H9 (cell line): Measurements from ENCODE around the gene TRAFD1. TPM values are rescaled to one million over a fixed set of nuclear protein-coding genes. Genes with fewer than 3 reads are reported as not detected.
A peak's percentile ranks its signal among the peaks of the same experiment; 100 is the strongest.

ENCODE experiments used
- DNase-seq: peaks from one replicate; pipeline ENCODE4 v3.0.0-alpha.2; 2017
- H2AFZ ChIP-seq: one replicate; pipeline ENCODE4 v1.6.1; 2013; ENCODE audit warnings: mild to moderate bottlenecking, low read length, control low read depth, moderate library complexity
- H2AK5ac ChIP-seq: 2 replicates; pipeline ENCODE4 v1.6.1; 2013; ENCODE audit warnings: low read length, control low read depth, mixed read lengths; ENCODE audit not compliant: insufficient read length
- H2BK120ac ChIP-seq: one replicate; pipeline ENCODE4 v1.6.1; 2013; ENCODE audit warnings: low read depth, mild to moderate bottlenecking, low read length, control low read depth, inconsistent platforms; ENCODE audit not compliant: poor library complexity, severe bottlenecking
- H2BK12ac ChIP-seq: 2 replicates; pipeline ENCODE4 v1.6.1; 2013; ENCODE audit warnings: low read length, control low read depth, mixed read lengths, low read depth; ENCODE audit not compliant: insufficient read length
- H2BK15ac ChIP-seq: 2 replicates; pipeline ENCODE4 v1.6.1; 2013; ENCODE audit warnings: low read depth, low read length, control low read depth
- H2BK20ac ChIP-seq: one replicate; pipeline ENCODE4 v1.6.1; 2013; ENCODE audit warnings: low read depth, mild to moderate bottlenecking, low read length, control low read depth, inconsistent platforms; ENCODE audit not compliant: poor library complexity, severe bottlenecking
- H2BK5ac ChIP-seq: 2 replicates; pipeline ENCODE4 v1.6.1; 2013; ENCODE audit warnings: low read length, control low read depth, mixed read lengths; ENCODE audit not compliant: insufficient read length
- H3K14ac ChIP-seq: 2 replicates; pipeline ENCODE4 v1.6.1; 2013; ENCODE audit warnings: low read length, control low read depth; ENCODE audit not compliant: insufficient read depth
- H3K18ac ChIP-seq: 2 replicates; pipeline ENCODE4 v1.6.1; 2013; ENCODE audit warnings: low read depth, mild to moderate bottlenecking, mixed read lengths, low read length, control low read depth; ENCODE audit not compliant: insufficient read length
- H3K23ac ChIP-seq: 2 replicates; pipeline ENCODE4 v1.6.1; 2013; ENCODE audit warnings: low read length, control low read depth, mixed read lengths, low read depth; ENCODE audit not compliant: insufficient read length
- H3K23me2 ChIP-seq: 2 replicates; pipeline ENCODE4 v1.6.1; 2013; ENCODE audit warnings: low read depth, mild to moderate bottlenecking, mixed read lengths, low read length, control low read depth; ENCODE audit not compliant: insufficient read length, poor library complexity, severe bottlenecking
- H3K27ac ChIP-seq: 2 replicates; pipeline ENCODE4 v1.5.1; 2013; ENCODE audit warnings: low read length, control low read depth, mixed read lengths, low read depth; ENCODE audit not compliant: insufficient read length
- H3K27me3 ChIP-seq: 2 replicates; pipeline ENCODE4 v1.6.1; 2013; ENCODE audit warnings: low read length, control low read depth, inconsistent platforms; ENCODE audit not compliant: insufficient read depth
- H3K4ac ChIP-seq: 2 replicates; pipeline ENCODE4 v1.6.1; 2013; ENCODE audit warnings: low read depth, mild to moderate bottlenecking, control low read depth, inconsistent platforms, low read length, moderate library complexity
- H3K4me1 ChIP-seq: 2 replicates; pipeline ENCODE4 v1.6.1; 2013; ENCODE audit warnings: low read length, control low read depth, inconsistent platforms; ENCODE audit not compliant: insufficient read depth
- H3K4me2 ChIP-seq: 2 replicates; pipeline ENCODE4 v1.6.1; 2013; ENCODE audit warnings: low read length, control low read depth, mixed read lengths; ENCODE audit not compliant: insufficient read length, insufficient read depth
- H3K56ac ChIP-seq: 2 replicates; pipeline ENCODE4 v1.6.1; 2013; ENCODE audit warnings: low read depth, mild to moderate bottlenecking, mixed read lengths, low read length, control low read depth; ENCODE audit not compliant: insufficient read length
- H3K79me1 ChIP-seq: 2 replicates; pipeline ENCODE4 v1.6.1; 2013; ENCODE audit warnings: low read depth, mild to moderate bottlenecking, moderate library complexity, low read length, control low read depth, inconsistent platforms; ENCODE audit not compliant: insufficient read depth, poor library complexity, severe bottlenecking
- H3K79me2 ChIP-seq: 2 replicates; pipeline ENCODE4 v1.6.1; 2013; ENCODE audit warnings: low read length, control low read depth, inconsistent platforms; ENCODE audit not compliant: insufficient read depth
- H3K9ac ChIP-seq: 2 replicates; pipeline ENCODE4 v1.6.1; 2013; ENCODE audit warnings: low read length, control low read depth, mixed read lengths; ENCODE audit not compliant: insufficient read length; ENCODE audit errors: extremely low read depth
- H3K9me3 ChIP-seq: one replicate; pipeline ENCODE4 v1.6.1; 2013; ENCODE audit warnings: low read depth, low read length, inconsistent platforms; ENCODE audit not compliant: control insufficient read depth
- H3T11ph ChIP-seq: one replicate; pipeline ENCODE4 v1.6.1; 2013; ENCODE audit warnings: mild to moderate bottlenecking, low read length, control low read depth, inconsistent platforms
- H4K20me1 ChIP-seq: one replicate; pipeline ENCODE4 v1.6.1; 2013; ENCODE audit not compliant: control insufficient read depth, insufficient read length, insufficient read depth
- H4K5ac ChIP-seq: 2 replicates; pipeline ENCODE4 v1.6.1; 2013; ENCODE audit warnings: low read depth, mild to moderate bottlenecking, mixed read lengths, low read length, control low read depth; ENCODE audit not compliant: insufficient read length
- H4K8ac ChIP-seq: replicated peaks from 2 replicates; pipeline ENCODE4 v1.6.1; 2013; ENCODE audit warnings: low read length, control low read depth, mixed read lengths, low read depth; ENCODE audit not compliant: insufficient read length
- H4K91ac ChIP-seq: 2 replicates; pipeline ENCODE4 v1.6.1; 2013; ENCODE audit warnings: low read depth, mild to moderate bottlenecking, moderate library complexity, mixed read lengths, low read length, control low read depth; ENCODE audit not compliant: insufficient read length
- H3K27ac Mint-ChIP-seq, 3 experiments: 2 replicates in 2 of 3; 3 replicates in 1 of 3; pipeline ENCODE4 v1.8.0; 2020 to 2021; ENCODE audit warnings: mixed read lengths in 3 of 3, mild to moderate bottlenecking in 1 of 3, moderate library complexity in 1 of 3
- H3K27me3 Mint-ChIP-seq: 2 replicates; pipeline ENCODE4 v1.8.0; 2021; ENCODE audit warnings: low read depth, mild to moderate bottlenecking, moderate library complexity, mixed read lengths
- H3K36me3 Mint-ChIP-seq, 3 experiments: 2 replicates in 2 of 3; 3 replicates in 1 of 3; pipeline ENCODE4 v1.8.0; 2020 to 2021; ENCODE audit warnings: low read depth in 3 of 3, mixed read lengths in 3 of 3; ENCODE audit not compliant: insufficient read depth in 1 of 3
- H3K4me1 Mint-ChIP-seq, 2 experiments: 2 replicates each; pipeline ENCODE4 v1.8.0; 2020; ENCODE audit warnings: mixed read lengths in 2 of 2
- H3K4me3 Mint-ChIP-seq, 2 experiments: 2 replicates in 1 of 2; 3 replicates in 1 of 2; pipeline ENCODE4 v1.8.0; 2020 to 2021; ENCODE audit warnings: mild to moderate bottlenecking in 2 of 2, mixed read lengths in 2 of 2, moderate library complexity in 1 of 2
- H3K9me3 Mint-ChIP-seq, 2 experiments: 2 replicates in 1 of 2; 3 replicates in 1 of 2; pipeline ENCODE4 v1.8.0; 2020; ENCODE audit warnings: mild to moderate bottlenecking in 2 of 2, mixed read lengths in 2 of 2, moderate library complexity in 1 of 2
- CTCF ChIP-seq: fragments of 200-600 bp; sonication (generic); conservative IDR thresholded peaks from 3 replicates; pipeline ENCODE4 v1.8.0; 2021; ENCODE audit warnings: antibody characterized with exemption, mild to moderate bottlenecking
- WGBS: extraction: QIAGEN DNeasy Blood & Tissue Kit; methylation state at CpG from one replicate; pipeline ENCODE4 v1.1.7; 2013; ENCODE audit warnings: missing lambda C conversion rate, low lambda C conversion rate, mixed read lengths; ENCODE audit not compliant: insufficient read length; ENCODE audit errors: extremely low coverage; 5-methylcytosine and 5-hydroxymethylcytosine counted together
- total RNA-seq: library from RNA; stranded (reverse); gene quantifications from 2 replicates; pipeline ENCODE4 v1.2.1, GENCODE V29; 2021

TRAFD1 gene
- total RNA-seq, 1 experiment from 2014 or later, result 32.0 TPM

GRCh38 chr12:112170376-112170775, 45.0 kb downstream of the TRAFD1 start:
- no CpG with 5 or more reads among the region's 8 CpGs for WGBS
- H2AFZ ChIP-seq, result no peak overlapping the region
- no peak for DNase-seq

More at GRCh38 chr12:112170376-112170775, 45.0 kb downstream of the TRAFD1 start:
- H3K27ac ChIP-seq, result no peak overlapping the region
- H2BK20ac ChIP-seq, result no peak overlapping the region
- Mint-ChIP-seq H3K27me3 (peaks cover 1% of the 10 kb centered on the region), H3K36me3 (peaks cover 12 to 34% (median 19%) of the 10 kb centered on the region in 3 experiments), H3K27ac (peak overlapping the region; percentile 16 to 89 (median 44); a peak in 4 of 7 replicates), H3K9me3 (no peaks in the 10 kb centered on the region), H3K4me3 (no peak overlapping the region), H3K4me1 (0 out of 4 replicates have a peak, but pooled peaks cover 0 to 2% of the 10 kb centered on the region in 2 experiments)
- no peak overlapping the region for H3K14ac ChIP-seq
- H3K79me2 ChIP-seq, result no peaks in the 10 kb centered on the region
- no peak overlapping the region for H3K4me2 ChIP-seq
- H3K79me1 ChIP-seq, result no peaks in the 10 kb centered on the region
- H4K20me1 ChIP-seq, result peaks cover 4% of the 10 kb centered on the region
- H3K9me3 ChIP-seq, result no peaks in the 10 kb centered on the region
- H3K4ac ChIP-seq, result no peak overlapping the region
- no peak overlapping the region for H2BK5ac ChIP-seq
- no peaks in the 10 kb centered on the region for H3K4me1 ChIP-seq
- no peak overlapping the region for H3K56ac ChIP-seq
- no peak overlapping the region for H3K23ac ChIP-seq
- H3K27me3 ChIP-seq, result no peaks in the 10 kb centered on the region
- no peak overlapping the region for H3K18ac ChIP-seq
- H2BK12ac ChIP-seq, result no peak overlapping the region
- TF ChIP-seq CTCF, result peak; percentile 58
- H2BK15ac ChIP-seq, result no peak overlapping the region
- no peak overlapping the region for H4K5ac ChIP-seq
- H4K8ac ChIP-seq, result no peak overlapping the region
- no peak overlapping the region for H3K9ac ChIP-seq
- H3K23me2 ChIP-seq, result no peaks in the 10 kb centered on the region
- H4K91ac ChIP-seq, result no peak overlapping the region
- H2AK5ac ChIP-seq, result no peak overlapping the region
- H3T11ph ChIP-seq, result no peak overlapping the region
- no peak overlapping the region for H2BK120ac ChIP-seq
